H9 (cell line): Measurements from ENCODE around the gene KANK2. TPM values are rescaled to one million over a fixed set of nuclear protein-coding genes. Genes with fewer than 3 reads are reported as not detected.

ENCODE experiments used
- DNase-seq: peaks from one replicate; pipeline ENCODE4 v3.0.0-alpha.2; 2017
- H2AFZ ChIP-seq: one replicate; pipeline ENCODE4 v1.6.1; 2013; ENCODE audit warnings: mild to moderate bottlenecking, low read length, control low read depth, moderate library complexity
- H2AK5ac ChIP-seq: 2 replicates; pipeline ENCODE4 v1.6.1; 2013; ENCODE audit warnings: low read length, control low read depth, mixed read lengths; ENCODE audit not compliant: insufficient read length
- H2BK120ac ChIP-seq: one replicate; pipeline ENCODE4 v1.6.1; 2013; ENCODE audit warnings: low read depth, mild to moderate bottlenecking, low read length, control low read depth, inconsistent platforms; ENCODE audit not compliant: poor library complexity, severe bottlenecking
- H2BK12ac ChIP-seq: 2 replicates; pipeline ENCODE4 v1.6.1; 2013; ENCODE audit warnings: low read length, control low read depth, mixed read lengths, low read depth; ENCODE audit not compliant: insufficient read length
- H2BK15ac ChIP-seq: 2 replicates; pipeline ENCODE4 v1.6.1; 2013; ENCODE audit warnings: low read depth, low read length, control low read depth
- H2BK20ac ChIP-seq: one replicate; pipeline ENCODE4 v1.6.1; 2013; ENCODE audit warnings: low read depth, mild to moderate bottlenecking, low read length, control low read depth, inconsistent platforms; ENCODE audit not compliant: poor library complexity, severe bottlenecking
- H2BK5ac ChIP-seq: 2 replicates; pipeline ENCODE4 v1.6.1; 2013; ENCODE audit warnings: low read length, control low read depth, mixed read lengths; ENCODE audit not compliant: insufficient read length
- H3K14ac ChIP-seq: 2 replicates; pipeline ENCODE4 v1.6.1; 2013; ENCODE audit warnings: low read length, control low read depth; ENCODE audit not compliant: insufficient read depth
- H3K18ac ChIP-seq: 2 replicates; pipeline ENCODE4 v1.6.1; 2013; ENCODE audit warnings: low read depth, mild to moderate bottlenecking, mixed read lengths, low read length, control low read depth; ENCODE audit not compliant: insufficient read length
- H3K23ac ChIP-seq: 2 replicates; pipeline ENCODE4 v1.6.1; 2013; ENCODE audit warnings: low read length, control low read depth, mixed read lengths, low read depth; ENCODE audit not compliant: insufficient read length
- H3K23me2 ChIP-seq: 2 replicates; pipeline ENCODE4 v1.6.1; 2013; ENCODE audit warnings: low read depth, mild to moderate bottlenecking, mixed read lengths, low read length, control low read depth; ENCODE audit not compliant: insufficient read length, poor library complexity, severe bottlenecking
- H3K27ac ChIP-seq: 2 replicates; pipeline ENCODE4 v1.5.1; 2013; ENCODE audit warnings: low read length, control low read depth, mixed read lengths, low read depth; ENCODE audit not compliant: insufficient read length
- H3K27me3 ChIP-seq: 2 replicates; pipeline ENCODE4 v1.6.1; 2013; ENCODE audit warnings: low read length, control low read depth, inconsistent platforms; ENCODE audit not compliant: insufficient read depth
- H3K4ac ChIP-seq: 2 replicates; pipeline ENCODE4 v1.6.1; 2013; ENCODE audit warnings: low read depth, mild to moderate bottlenecking, control low read depth, inconsistent platforms, low read length, moderate library complexity
- H3K4me1 ChIP-seq: 2 replicates; pipeline ENCODE4 v1.6.1; 2013; ENCODE audit warnings: low read length, control low read depth, inconsistent platforms; ENCODE audit not compliant: insufficient read depth
- H3K4me2 ChIP-seq: 2 replicates; pipeline ENCODE4 v1.6.1; 2013; ENCODE audit warnings: low read length, control low read depth, mixed read lengths; ENCODE audit not compliant: insufficient read length, insufficient read depth
- H3K56ac ChIP-seq: 2 replicates; pipeline ENCODE4 v1.6.1; 2013; ENCODE audit warnings: low read depth, mild to moderate bottlenecking, mixed read lengths, low read length, control low read depth; ENCODE audit not compliant: insufficient read length
- H3K79me1 ChIP-seq: 2 replicates; pipeline ENCODE4 v1.6.1; 2013; ENCODE audit warnings: low read depth, mild to moderate bottlenecking, moderate library complexity, low read length, control low read depth, inconsistent platforms; ENCODE audit not compliant: insufficient read depth, poor library complexity, severe bottlenecking
- H3K79me2 ChIP-seq: 2 replicates; pipeline ENCODE4 v1.6.1; 2013; ENCODE audit warnings: low read length, control low read depth, inconsistent platforms; ENCODE audit not compliant: insufficient read depth
- H3K9ac ChIP-seq: 2 replicates; pipeline ENCODE4 v1.6.1; 2013; ENCODE audit warnings: low read length, control low read depth, mixed read lengths; ENCODE audit not compliant: insufficient read length; ENCODE audit errors: extremely low read depth
- H3K9me3 ChIP-seq: one replicate; pipeline ENCODE4 v1.6.1; 2013; ENCODE audit warnings: low read depth, low read length, inconsistent platforms; ENCODE audit not compliant: control insufficient read depth
- H3T11ph ChIP-seq: one replicate; pipeline ENCODE4 v1.6.1; 2013; ENCODE audit warnings: mild to moderate bottlenecking, low read length, control low read depth, inconsistent platforms
- H4K20me1 ChIP-seq: one replicate; pipeline ENCODE4 v1.6.1; 2013; ENCODE audit not compliant: control insufficient read depth, insufficient read length, insufficient read depth
- H4K5ac ChIP-seq: 2 replicates; pipeline ENCODE4 v1.6.1; 2013; ENCODE audit warnings: low read depth, mild to moderate bottlenecking, mixed read lengths, low read length, control low read depth; ENCODE audit not compliant: insufficient read length
- H4K8ac ChIP-seq: replicated peaks from 2 replicates; pipeline ENCODE4 v1.6.1; 2013; ENCODE audit warnings: low read length, control low read depth, mixed read lengths, low read depth; ENCODE audit not compliant: insufficient read length
- H4K91ac ChIP-seq: 2 replicates; pipeline ENCODE4 v1.6.1; 2013; ENCODE audit warnings: low read depth, mild to moderate bottlenecking, moderate library complexity, mixed read lengths, low read length, control low read depth; ENCODE audit not compliant: insufficient read length
- H3K27ac Mint-ChIP-seq, 3 experiments: 2 replicates in 2 of 3; 3 replicates in 1 of 3; pipeline ENCODE4 v1.8.0; 2020 to 2021; ENCODE audit warnings: mixed read lengths in 3 of 3, mild to moderate bottlenecking in 1 of 3, moderate library complexity in 1 of 3
- H3K27me3 Mint-ChIP-seq: 2 replicates; pipeline ENCODE4 v1.8.0; 2021; ENCODE audit warnings: low read depth, mild to moderate bottlenecking, moderate library complexity, mixed read lengths
- H3K36me3 Mint-ChIP-seq, 3 experiments: 2 replicates in 2 of 3; 3 replicates in 1 of 3; pipeline ENCODE4 v1.8.0; 2020 to 2021; ENCODE audit warnings: low read depth in 3 of 3, mixed read lengths in 3 of 3; ENCODE audit not compliant: insufficient read depth in 1 of 3
- H3K4me1 Mint-ChIP-seq, 2 experiments: 2 replicates each; pipeline ENCODE4 v1.8.0; 2020; ENCODE audit warnings: mixed read lengths in 2 of 2
- H3K4me3 Mint-ChIP-seq, 2 experiments: 2 replicates in 1 of 2; 3 replicates in 1 of 2; pipeline ENCODE4 v1.8.0; 2020 to 2021; ENCODE audit warnings: mild to moderate bottlenecking in 2 of 2, mixed read lengths in 2 of 2, moderate library complexity in 1 of 2
- H3K9me3 Mint-ChIP-seq, 2 experiments: 2 replicates in 1 of 2; 3 replicates in 1 of 2; pipeline ENCODE4 v1.8.0; 2020; ENCODE audit warnings: mild to moderate bottlenecking in 2 of 2, mixed read lengths in 2 of 2, moderate library complexity in 1 of 2
- CTCF ChIP-seq: fragments of 200-600 bp; sonication (generic); conservative IDR thresholded peaks from 3 replicates; pipeline ENCODE4 v1.8.0; 2021; ENCODE audit warnings: antibody characterized with exemption, mild to moderate bottlenecking
- WGBS: extraction: QIAGEN DNeasy Blood & Tissue Kit; methylation state at CpG from one replicate; pipeline ENCODE4 v1.1.7; 2013; ENCODE audit warnings: missing lambda C conversion rate, low lambda C conversion rate, mixed read lengths; ENCODE audit not compliant: insufficient read length; ENCODE audit errors: extremely low coverage; 5-methylcytosine and 5-hydroxymethylcytosine counted together
- total RNA-seq: library from RNA; stranded (reverse); gene quantifications from 2 replicates; pipeline ENCODE4 v1.2.1, GENCODE V29; 2021

Gene KANK2
- total RNA-seq, 1 experiment from 2014 or later = 42.0 TPM

- Mint-ChIP-seq H3K4me3 (no peak overlapping the region), H3K4me1 (no peaks in the 10 kb centered on the region), H3K9me3 (no peaks in the 10 kb centered on the region), H3K27me3 (no peaks in the 10 kb centered on the region), H3K27ac (no peak overlapping the region), H3K36me3 (peaks cover 15 to 48% (median 43%) of the 10 kb centered on the region in 3 experiments; a peak in 6 of 7 replicates)
- Histone ChIP-seq H4K20me1 (no peaks in the 10 kb centered on the region), H3K4ac (no peak overlapping the region), H3K4me2 (no peak overlapping the region), H2BK5ac (no peak overlapping the region), H4K5ac (no peak overlapping the region), H3K23ac (no peak overlapping the region), H3K79me2 (no peaks in the 10 kb centered on the region), H2BK12ac (no peak overlapping the region), H3K27ac (no peak overlapping the region), H3K79me1 (no peaks in the 10 kb centered on the region), H4K8ac (no peak overlapping the region), H3K14ac (no peak overlapping the region), H2BK15ac (no peak overlapping the region), H2AFZ (no peak overlapping the region), H3K9me3 (no peaks in the 10 kb centered on the region), H3K23me2 (no peaks in the 10 kb centered on the region), H3K4me1 (no peaks in the 10 kb centered on the region; the same call in 1 of the 2 replicates), H3K9ac (no peak overlapping the region), H2BK120ac (no peak overlapping the region), H4K91ac (no peak overlapping the region), H3K18ac (no peak overlapping the region), H2BK20ac (no peak overlapping the region), H3K56ac (no peak overlapping the region), H3T11ph (no peak overlapping the region), H3K27me3 (no peaks in the 10 kb centered on the region), H2AK5ac (no peak overlapping the region)
- no peak for TF ChIP-seq CTCF
- no peak for DNase-seq
- WGBS = no CpG with 5 or more reads among the region's 7 CpGs
Measured at GRCh38 chr19:11175920-11176319, 21.4 kb downstream of the KANK2 start.
